ENCODE results near the gene CNOT10.

DNA sequence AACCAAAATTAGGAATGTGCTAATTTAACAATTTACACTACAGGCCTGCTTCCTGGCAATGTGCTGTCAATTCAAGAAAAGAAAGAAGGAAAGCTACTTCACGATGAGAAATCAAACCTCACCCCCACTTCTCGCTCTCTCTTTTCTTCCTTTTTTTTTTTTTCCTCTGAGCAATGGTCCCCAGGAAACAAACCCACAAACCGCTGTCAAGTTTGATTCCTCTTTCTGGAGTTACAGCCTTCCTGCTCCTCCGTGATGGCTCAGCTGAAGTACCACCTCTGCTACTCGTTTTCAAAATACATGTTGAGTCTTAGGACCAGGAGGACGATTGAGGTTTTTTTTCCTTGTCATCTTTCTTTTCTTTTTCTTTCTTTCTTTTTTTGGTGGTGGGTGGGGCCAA, 129.4 kb downstream of the CNOT10 start:
- TF ChIP-seq, protein P1, sequence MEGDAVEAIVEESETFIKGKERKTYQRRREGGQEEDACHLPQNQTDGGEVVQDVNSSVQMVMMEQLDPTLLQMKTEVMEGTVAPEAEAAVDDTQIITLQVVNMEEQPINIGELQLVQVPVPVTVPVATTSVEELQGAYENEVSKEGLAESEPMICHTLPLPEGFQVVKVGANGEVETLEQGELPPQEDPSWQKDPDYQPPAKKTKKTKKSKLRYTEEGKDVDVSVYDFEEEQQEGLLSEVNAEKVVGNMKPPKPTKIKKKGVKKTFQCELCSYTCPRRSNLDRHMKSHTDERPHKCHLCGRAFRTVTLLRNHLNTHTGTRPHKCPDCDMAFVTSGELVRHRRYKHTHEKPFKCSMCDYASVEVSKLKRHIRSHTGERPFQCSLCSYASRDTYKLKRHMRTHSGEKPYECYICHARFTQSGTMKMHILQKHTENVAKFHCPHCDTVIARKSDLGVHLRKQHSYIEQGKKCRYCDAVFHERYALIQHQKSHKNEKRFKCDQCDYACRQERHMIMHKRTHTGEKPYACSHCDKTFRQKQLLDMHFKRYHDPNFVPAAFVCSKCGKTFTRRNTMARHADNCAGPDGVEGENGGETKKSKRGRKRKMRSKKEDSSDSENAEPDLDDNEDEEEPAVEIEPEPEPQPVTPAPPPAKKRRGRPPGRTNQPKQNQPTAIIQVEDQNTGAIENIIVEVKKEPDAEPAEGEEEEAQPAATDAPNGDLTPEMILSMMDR (IDR thresholded peaks at IDR 0.05), result no peak
- TF ChIP-seq POLR2A (IDR thresholded peaks at IDR 0.05), result no peak
